NK-92 treated with Interleukin-12 subunit alpha and Interleukin-12 subunit beta, amount 100 ng/mL, for 24 hours (cell line): ENCODE results near the gene RPL41.
"Not testable (repeated sequence)": the region's sequence is repeated elsewhere in the genome, so short reads cannot be mapped to it uniquely, and the experiment has no call there.

Experiments
- DNase-seq: peaks from one replicate; lab custom pipeline; 2025; lab: John Stamatoyannopoulos, UW

RPL41 gene

GRCh38 chr12:56103066-56103711, 13.2 kb upstream of the RPL41 start:
- no peak for DNase-seq

DNA sequence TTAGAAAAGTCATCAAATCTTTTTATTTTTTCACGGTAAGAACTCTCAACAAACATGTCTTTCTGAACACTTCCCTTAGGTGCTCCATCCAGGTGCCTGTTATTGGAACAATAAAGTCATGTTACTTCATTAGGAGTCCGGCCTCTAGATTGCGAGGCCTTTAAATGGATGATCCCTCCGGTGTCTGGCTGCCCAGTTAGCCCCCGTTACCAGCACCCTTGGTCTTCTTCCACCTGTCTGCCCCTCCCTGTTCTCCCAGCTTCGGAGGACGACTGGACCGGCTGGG, 12.7 kb upstream of the RPL41 start:
- no peak for DNase-seq

- DNase-seq: peak; percentile 95
Observed at GRCh38 chr12:56104109-56104814, 12.2 kb upstream of the RPL41 start, which contains the start of gene PA2G4. PA2G4 (plus strand) TSS chr12:56104559; CDS start chr12:56104738, 179 bp downstream.

- DNase-seq: peak; percentile 57
Observed at GRCh38 chr12:56104815-56105608, 11.4 kb upstream of the RPL41 start.

DNA sequence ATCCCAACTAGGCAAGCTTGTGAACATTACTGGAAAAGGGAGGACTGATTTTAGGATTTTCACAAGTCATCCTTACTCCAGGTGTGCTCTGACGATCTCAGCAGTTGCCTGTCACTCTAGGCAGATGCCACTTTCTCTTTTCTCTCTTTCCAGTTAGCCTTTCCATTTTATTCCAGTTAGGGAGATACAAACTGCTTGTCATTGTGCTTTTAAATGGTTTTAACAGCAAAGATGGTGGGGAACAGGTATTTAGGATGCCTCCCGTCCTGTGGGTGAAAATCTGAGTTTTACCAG, 10.9 kb upstream of the RPL41 start:
- no peak for DNase-seq

GRCh38 chr12:56107242-56107641, 9.2 kb upstream of the RPL41 start:
- DNase-seq: no peak

- DNase-seq: no peak
Observed at GRCh38 chr12:56110571-56110970, 5.9 kb upstream of the RPL41 start.

DNA sequence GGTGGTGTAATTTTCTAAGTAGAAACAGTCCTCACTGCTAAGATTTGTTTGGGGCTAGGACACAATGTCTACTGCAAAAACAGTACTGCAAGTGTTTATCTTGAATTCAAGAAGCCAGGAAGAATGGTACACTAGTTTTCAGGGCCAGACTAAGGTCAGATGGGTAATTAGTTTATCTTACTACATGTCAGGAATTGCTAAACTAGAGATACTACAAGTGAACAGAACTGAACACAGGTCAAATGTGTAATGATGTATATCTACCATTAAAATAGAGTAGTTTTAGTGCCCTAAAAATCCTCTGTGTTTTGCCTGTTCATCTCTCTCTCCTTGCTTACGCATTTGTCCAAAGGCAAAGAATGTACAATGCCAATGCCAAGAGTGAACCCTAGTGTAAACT, 2.3 kb upstream of the RPL41 start:
- no peak for DNase-seq

DNA sequence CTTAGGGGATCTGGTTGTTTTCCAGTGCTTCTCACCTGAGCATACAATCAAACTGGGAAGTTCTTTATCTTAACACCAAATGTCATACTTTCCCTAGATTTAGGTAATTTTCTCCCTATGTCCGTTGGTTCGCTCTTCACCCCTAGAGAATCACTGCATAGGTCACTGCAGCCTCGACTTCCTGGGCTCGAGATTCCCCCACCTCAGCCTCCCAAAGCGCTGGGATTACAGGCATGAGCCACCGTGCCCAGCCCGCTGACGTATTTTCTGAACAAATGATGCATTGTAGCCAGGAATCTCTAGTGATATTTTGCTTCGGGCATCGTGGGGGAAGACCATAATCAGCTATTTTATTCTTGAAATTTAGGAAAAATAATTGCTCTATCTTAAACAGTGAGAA, 1.1 kb upstream of the RPL41 start:
- DNase-seq: no peak

- not testable (repeated sequence) for DNase-seq
Observed at GRCh38 chr12:56117082-56117706, 761 bp downstream of the RPL41 start.

GRCh38 chr12:56117778-56118687, 1.6 kb downstream of the RPL41 start, which contains the start of gene ZC3H10:
ZC3H10 (plus strand) TSS chr12:56118266; CDS start chr12:56120563, 2,297 bp downstream.
- peak; percentile 96 for DNase-seq

- DNase-seq: no peak
Observed at GRCh38 chr12:56118688-56119357, 2.4 kb downstream of the RPL41 start.

DNA sequence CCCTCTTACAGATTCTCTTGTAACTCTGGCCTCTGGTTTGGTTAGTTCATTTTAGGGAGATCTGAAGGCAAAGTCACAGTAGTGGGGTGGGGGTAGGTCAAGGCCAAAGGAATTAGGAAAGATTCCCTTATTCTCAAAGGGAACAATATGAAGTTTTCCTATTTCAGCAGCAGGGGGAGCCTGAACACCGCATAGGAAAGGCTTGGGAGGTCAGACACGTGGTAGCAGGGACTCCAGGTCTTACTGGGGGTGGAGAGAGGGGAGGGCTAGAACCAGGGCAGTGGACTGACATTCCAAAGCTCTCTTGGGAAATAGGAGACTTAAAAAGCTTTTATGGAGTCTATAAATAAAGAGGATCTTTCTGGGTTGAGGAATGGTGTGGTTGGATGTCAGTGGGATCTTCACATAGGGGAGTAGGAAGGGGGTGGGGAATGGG, 2.9 kb downstream of the RPL41 start:
- DNase-seq: peak; percentile 40

DNA sequence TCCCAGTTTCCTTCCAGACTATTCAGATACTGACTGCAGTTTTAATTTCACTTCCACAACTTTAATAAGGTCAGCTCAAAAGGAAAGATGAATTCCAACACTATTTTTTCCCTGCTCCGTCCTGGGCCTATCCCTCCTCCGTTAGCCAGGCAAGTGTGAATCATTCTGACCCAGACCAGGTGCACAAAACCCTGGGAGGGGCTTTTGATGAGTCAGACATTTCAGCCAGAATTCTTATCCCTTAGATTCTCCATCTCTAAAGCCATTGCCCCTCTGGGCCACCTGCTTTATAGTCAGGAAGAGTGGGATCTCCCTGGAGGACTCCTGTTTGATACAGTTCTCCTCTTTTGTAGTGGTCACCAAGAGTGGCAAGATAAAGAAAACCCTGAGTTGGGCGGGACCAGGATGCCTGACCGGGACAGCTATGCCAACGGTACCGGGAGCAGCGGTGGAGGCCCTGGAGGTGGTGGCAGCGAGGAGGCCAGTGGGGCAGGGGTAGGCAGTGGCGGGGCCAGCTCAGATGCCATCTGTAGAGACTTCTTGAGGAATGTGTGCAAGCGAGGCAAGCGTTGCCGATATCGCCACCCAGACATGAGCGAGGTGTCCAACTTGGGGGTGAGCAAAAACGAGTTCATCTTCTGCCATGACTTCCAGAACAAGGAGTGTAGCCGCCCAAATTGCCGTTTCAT, 3.9 kb downstream of the RPL41 start:
- DNase-seq: no peak

- DNase-seq: no peak
Observed at GRCh38 chr12:56121204-56121870, 4.9 kb downstream of the RPL41 start.

DNA sequence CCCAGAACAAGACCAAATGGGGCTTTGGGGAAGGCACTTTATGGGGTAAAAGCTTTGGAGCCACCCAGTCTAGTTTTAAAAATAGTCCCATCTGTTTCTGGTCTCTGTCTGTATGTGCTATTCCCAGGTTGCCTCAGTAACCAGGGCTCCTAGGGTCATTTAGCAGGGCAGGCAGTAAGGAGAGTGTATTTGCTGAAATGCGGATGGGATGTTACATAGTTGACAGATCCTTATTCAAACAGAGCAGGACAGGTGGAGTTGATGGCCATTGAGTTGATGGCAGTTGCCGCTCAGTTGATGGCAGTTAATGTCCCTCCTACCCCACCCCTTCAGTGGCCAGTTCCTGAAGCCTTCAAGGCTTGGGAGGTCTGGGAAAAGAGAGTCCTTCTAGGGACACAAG, 6.2 kb downstream of the RPL41 start:
- no peak for DNase-seq

DNA sequence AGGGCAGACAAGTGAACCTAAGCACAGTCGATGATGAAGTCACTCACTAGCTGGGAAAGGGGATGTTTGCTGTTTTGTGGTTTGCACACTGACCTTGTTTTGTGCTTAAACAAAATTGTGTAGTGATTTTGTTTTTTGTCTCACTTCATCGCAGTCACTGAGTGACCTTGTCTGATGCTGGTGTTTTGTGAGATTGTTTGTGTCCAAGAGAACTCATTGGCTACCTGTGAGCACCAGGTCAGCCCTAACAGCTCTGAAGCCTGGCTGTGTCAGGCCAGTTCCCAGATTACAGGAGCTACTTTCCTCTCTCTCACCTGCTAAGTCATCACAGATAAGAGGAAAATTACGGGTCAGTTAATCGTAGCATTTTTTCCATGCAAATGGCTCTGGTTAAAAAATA, 7.7 kb downstream of the RPL41 start:
- no peak for DNase-seq

GRCh38 chr12:56126732-56127239, 10.4 kb downstream of the RPL41 start:
- no peak for DNase-seq

DNA sequence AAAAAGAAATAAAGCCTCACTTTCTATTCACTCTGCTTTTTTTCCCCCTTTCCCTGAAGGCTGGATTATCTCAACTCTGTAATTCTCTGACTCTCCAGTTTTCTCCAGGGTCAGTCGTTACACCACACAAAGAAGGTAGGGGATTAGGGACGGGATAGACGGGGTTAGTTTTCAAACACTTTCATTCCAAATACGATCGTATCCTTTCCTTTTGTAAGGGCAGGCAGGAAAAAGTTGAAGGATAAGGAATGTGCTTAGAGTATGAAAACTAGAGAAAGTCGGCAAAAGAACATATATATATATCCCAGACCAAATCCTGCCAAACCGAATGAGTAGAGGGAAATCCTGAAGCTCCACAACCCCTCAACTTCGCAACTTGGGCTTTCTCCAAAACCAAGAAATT, 11.1 kb downstream of the RPL41 start:
- DNase-seq: no peak
